OCI-LY3 (cell line): ENCODE results near the gene CNTN5.

Source experiments
- H2AFZ ChIP-seq: fragments of 200-600, 300-600 bp; shearing (Covaris generic); 2 replicates; pipeline ENCODE4 v1.6.0; 2014; ENCODE audit warnings: antibody characterized with exemption, low read depth, low read length
- H3K27ac ChIP-seq: fragments of 200-600, 300-600 bp; sonication (generic); 2 replicates; pipeline ENCODE4 v1.5.1; 2014; ENCODE audit warnings: mild to moderate bottlenecking, low read length, moderate library complexity, mixed read lengths
- H3K27me3 ChIP-seq: fragments of 200-600, 300-600 bp; sonication (generic); 2 replicates; pipeline ENCODE4 v1.6.1; 2014; ENCODE audit warnings: low read depth, low read length, mixed read lengths
- H3K36me3 ChIP-seq: fragments of 200-600, 300-600 bp; sonication (generic); replicated peaks from 2 replicates; pipeline ENCODE3; 2014; ENCODE audit warnings: low read depth, low read length, mixed read lengths
- H3K4me1 ChIP-seq: fragments of 300-600, 200-600 bp; sonication (generic); 2 replicates; pipeline ENCODE4 v1.6.1; 2014; ENCODE audit warnings: low read length, mixed read lengths
- H3K4me2 ChIP-seq: fragments of 200-600, 300-600 bp; sonication (generic); 2 replicates; pipeline ENCODE4 v1.6.1; 2014; ENCODE audit warnings: low read length, mixed read lengths
- H3K4me3 ChIP-seq: fragments of 300-600, 200-600 bp; sonication (generic); 2 replicates; pipeline ENCODE4 v1.5.1; 2014; ENCODE audit warnings: antibody characterized with exemption, mild to moderate bottlenecking, low read length, moderate library complexity
- H3K79me2 ChIP-seq: fragments of 300-600, 200-600 bp; shearing (Covaris generic); 2 replicates; pipeline ENCODE4 v1.6.1; 2014; ENCODE audit warnings: mild to moderate bottlenecking, low read length, mixed read lengths
- H3K9ac ChIP-seq: fragments of 300-600, 200-600 bp; shearing (Covaris generic); 2 replicates; pipeline ENCODE4 v1.6.0; 2014; ENCODE audit warnings: mild to moderate bottlenecking, low read length, moderate library complexity
- H3K9me3 ChIP-seq: fragments of 200-600, 300-600 bp; shearing (Covaris generic); 2 replicates; pipeline ENCODE4 v1.6.1; 2014; ENCODE audit warnings: low read length, mixed read lengths; ENCODE audit not compliant: insufficient read depth
- H4K20me1 ChIP-seq: fragments of 200-600, 300-600 bp; sonication (generic); 2 replicates; pipeline ENCODE4 v1.6.1; 2016; ENCODE audit warnings: low read length, mixed read lengths; ENCODE audit not compliant: insufficient read depth
- CTCF ChIP-seq: fragments of 200-600, 300-600 bp; sonication (generic); IDR thresholded peaks from 2 replicates; pipeline ENCODE4 v1.5.1; 2014; ENCODE audit warnings: antibody characterized with exemption, low read length, low read depth
- EZH2phosphoT487 ChIP-seq: fragments of 200-600 bp; shearing (Covaris generic); IDR thresholded peaks from 2 replicates; pipeline ENCODE4 v1.6.1; 2018; ENCODE audit warnings: antibody characterized with exemption, mixed run types, low read depth

Gene CNTN5

DNA sequence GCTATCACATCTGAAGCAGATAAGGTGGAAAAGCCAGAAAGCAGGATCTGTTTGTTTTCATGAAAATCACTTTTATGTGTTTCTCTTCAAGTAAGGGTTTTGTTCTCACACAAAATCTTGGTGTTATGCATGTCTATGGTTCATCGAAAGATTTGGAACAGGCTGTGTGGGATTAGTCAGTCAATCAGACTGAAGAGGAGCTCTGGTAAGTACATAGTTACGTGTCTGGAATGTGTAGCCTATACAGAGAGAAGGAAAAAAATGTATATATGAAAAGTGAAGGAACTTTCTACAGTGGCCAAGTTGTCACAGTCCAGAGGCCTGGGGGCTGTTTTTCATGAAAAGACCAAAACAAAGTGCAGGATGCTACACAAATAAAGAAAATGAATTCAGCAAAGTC lies 156.7 kb downstream of the CNTN5 start:
- H3K9ac ChIP-seq: no peak overlapping the region
- H2AFZ ChIP-seq: no peak overlapping the region
- no peaks in the 10 kb centered on the region for H3K79me2 ChIP-seq
- no peaks in the 10 kb centered on the region for H4K20me1 ChIP-seq
- H3K27ac ChIP-seq: no peak overlapping the region
- no peaks in the 10 kb centered on the region for H3K36me3 ChIP-seq
- no peak overlapping the region for H3K4me2 ChIP-seq
- H3K27me3 ChIP-seq: no peaks in the 10 kb centered on the region
- no peak overlapping the region for H3K4me3 ChIP-seq
- H3K4me1 ChIP-seq: no peaks in the 10 kb centered on the region
- H3K9me3 ChIP-seq: no peaks in the 10 kb centered on the region
- TF ChIP-seq CTCF (no peak), EZH2phosphoT487 (no peak)

DNA sequence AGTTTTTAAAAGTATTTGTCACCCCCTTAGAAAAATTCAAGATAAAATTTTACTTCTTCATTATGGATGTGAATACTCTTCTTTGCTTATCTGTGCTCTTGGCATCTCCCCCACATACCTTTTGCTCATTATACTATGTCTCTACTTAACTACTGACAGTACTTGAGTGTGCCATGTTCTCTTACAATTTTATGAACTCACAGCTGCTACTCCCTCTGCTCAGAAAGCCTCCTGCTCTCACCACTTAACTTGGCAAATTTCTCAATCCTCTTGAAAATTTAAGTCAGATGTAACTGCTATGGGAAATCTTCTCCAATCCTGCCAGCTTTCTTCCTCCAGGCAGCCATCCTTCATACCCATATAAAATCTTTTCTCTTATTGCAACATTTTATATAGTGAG lies 163.4 kb downstream of the CNTN5 start:
- H2AFZ ChIP-seq: no peak overlapping the region
- H3K36me3 ChIP-seq: no peaks in the 10 kb centered on the region
- no peaks in the 10 kb centered on the region for H3K79me2 ChIP-seq
- H3K27ac ChIP-seq: no peak overlapping the region
- H3K9me3 ChIP-seq: no peaks in the 10 kb centered on the region
- H3K4me2 ChIP-seq: no peak overlapping the region
- no peaks in the 10 kb centered on the region for H3K27me3 ChIP-seq
- no peak overlapping the region for H3K4me3 ChIP-seq
- no peaks in the 10 kb centered on the region for H3K4me1 ChIP-seq
- no peak for TF ChIP-seq EZH2phosphoT487
- no peak for TF ChIP-seq CTCF
- no peak overlapping the region for H3K9ac ChIP-seq
- H4K20me1 ChIP-seq: no peaks in the 10 kb centered on the region

- H4K20me1 ChIP-seq: no peaks in the 10 kb centered on the region
- H3K27me3 ChIP-seq: no peaks in the 10 kb centered on the region
Measured at GRCh38 chr11:99188221-99188620, 167.5 kb downstream of the CNTN5 start.

GRCh38 chr11:99192716-99193115 lies 172.0 kb downstream of the CNTN5 start:
- no peaks in the 10 kb centered on the region for H3K9me3 ChIP-seq
- H3K4me2 ChIP-seq: no peak overlapping the region
- H3K4me1 ChIP-seq: no peaks in the 10 kb centered on the region
- H3K79me2 ChIP-seq: no peaks in the 10 kb centered on the region
- peak overlapping the region; percentile 65; the same call in 1 of the 2 replicates for H2AFZ ChIP-seq
- H3K36me3 ChIP-seq: no peaks in the 10 kb centered on the region
- no peak overlapping the region for H3K9ac ChIP-seq
- H3K4me3 ChIP-seq: no peak overlapping the region
- no peaks in the 10 kb centered on the region for H4K20me1 ChIP-seq
- no peak overlapping the region for H3K27ac ChIP-seq
- no peaks in the 10 kb centered on the region for H3K27me3 ChIP-seq
- TF ChIP-seq EZH2phosphoT487 (no peak), CTCF (no peak)

More at GRCh38 chr11:99188221-99188620, 167.5 kb downstream of the CNTN5 start:
- H3K27ac ChIP-seq: no peak overlapping the region
- H3K9me3 ChIP-seq: no peaks in the 10 kb centered on the region
- H3K4me1 ChIP-seq: no peaks in the 10 kb centered on the region
- H3K4me2 ChIP-seq: no peak overlapping the region
- no peaks in the 10 kb centered on the region for H3K36me3 ChIP-seq
- H3K9ac ChIP-seq: no peak overlapping the region
- H3K4me3 ChIP-seq: no peak overlapping the region
- H3K79me2 ChIP-seq: no peaks in the 10 kb centered on the region
- TF ChIP-seq EZH2phosphoT487 (no peak), CTCF (no peak)
- H2AFZ ChIP-seq: no peak overlapping the region
